Stimulated activated naive CD4-positive, alpha-beta T cell (primary cell): ENCODE results near the gene ASRGL1.
A peak's percentile ranks its signal among the peaks of the same experiment; 100 is the strongest.
"Not testable (repeated sequence)": the region's sequence is repeated elsewhere in the genome, so short reads cannot be mapped to it uniquely, and the experiment has no call there.

Experiments
- DNase-seq, 6 experiments: peaks; one replicate each; lab custom pipeline; 2025; lab: John Stamatoyannopoulos, UW

Gene ASRGL1

GRCh38 chr11:62337303-62338181, at the start of gene ASRGL1:
Gene ASRGL1, plus strand, starts transcription at chr11:62337448. Its CDS starts 530 bp downstream, at chr11:62337978.
- peak; percentile 41 to 77 (median 64) for DNase-seq

- no peak for DNase-seq
These were observed 41.7 kb upstream of the ASRGL1 start for GRCh38 chr11:62295504-62295903.

DNA sequence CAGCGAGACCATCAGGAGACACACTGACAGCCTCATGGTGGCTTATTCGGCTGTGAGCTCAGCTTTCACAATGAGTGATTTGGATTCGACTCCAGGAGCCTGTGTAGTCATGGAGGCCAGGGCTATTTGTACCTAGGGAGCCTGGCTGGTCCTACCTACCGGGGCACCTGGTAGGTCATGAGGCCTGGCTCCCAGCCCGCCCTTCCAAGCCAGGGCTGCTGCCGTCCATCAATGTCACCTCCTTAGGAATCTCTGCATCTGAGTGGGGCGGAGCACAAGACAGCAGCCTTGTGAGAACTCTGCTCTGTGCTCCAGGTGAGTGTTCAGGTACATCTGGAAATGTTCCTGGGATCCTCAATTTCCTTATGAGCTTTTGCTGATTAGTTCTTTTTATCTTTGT, 38.3 kb upstream of the ASRGL1 start, which contains the start of gene SCGB1D4:
Gene SCGB1D4 (minus strand): TSS at position 101 of the 400 bp plus-strand sequence. CDS start 65 bp downstream, at position 36.
- no peak for DNase-seq

DNA sequence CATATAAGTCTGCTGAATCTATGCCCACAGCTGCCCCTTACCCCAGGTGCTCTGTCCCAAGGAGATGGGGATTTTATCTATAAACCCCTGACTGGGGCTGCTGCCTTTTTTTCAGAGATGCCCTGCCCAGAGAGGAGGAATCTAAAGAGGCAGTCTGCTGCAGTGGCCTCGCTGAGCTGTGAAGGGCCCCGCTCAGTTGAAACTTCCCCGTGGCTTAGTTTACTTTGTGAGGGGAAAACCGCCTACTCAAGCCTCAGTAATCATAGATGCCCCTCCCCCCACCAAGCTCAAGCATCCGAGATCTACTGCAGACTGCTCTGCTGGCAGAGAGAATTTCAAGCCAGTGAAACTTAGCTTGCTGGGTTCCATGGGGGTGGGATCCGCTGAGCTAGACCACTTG, 31.0 kb upstream of the ASRGL1 start:
- no peak for DNase-seq

- no peak for DNase-seq
These were observed 29.3 kb upstream of the ASRGL1 start for GRCh38 chr11:62307950-62308349.

DNA sequence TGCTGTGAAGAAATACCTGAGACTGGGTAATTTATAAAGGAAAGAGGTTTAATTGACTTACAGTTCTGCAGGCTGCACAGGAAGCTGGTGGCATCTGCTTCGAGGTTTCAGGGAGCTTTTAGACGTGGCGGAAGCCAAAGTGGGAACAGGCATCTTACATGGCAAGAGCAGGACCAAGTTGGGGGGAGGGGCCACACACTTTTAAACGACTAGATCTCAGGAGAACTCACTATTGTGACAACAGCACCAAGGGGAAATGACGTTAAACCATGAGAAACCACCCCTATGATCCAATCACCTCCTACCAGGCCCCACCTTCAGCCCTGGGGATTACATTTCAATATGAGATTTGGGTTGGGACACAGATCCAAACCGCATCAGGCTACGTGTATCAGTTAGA, 27.3 kb upstream of the ASRGL1 start:
- no peak for DNase-seq

DNA sequence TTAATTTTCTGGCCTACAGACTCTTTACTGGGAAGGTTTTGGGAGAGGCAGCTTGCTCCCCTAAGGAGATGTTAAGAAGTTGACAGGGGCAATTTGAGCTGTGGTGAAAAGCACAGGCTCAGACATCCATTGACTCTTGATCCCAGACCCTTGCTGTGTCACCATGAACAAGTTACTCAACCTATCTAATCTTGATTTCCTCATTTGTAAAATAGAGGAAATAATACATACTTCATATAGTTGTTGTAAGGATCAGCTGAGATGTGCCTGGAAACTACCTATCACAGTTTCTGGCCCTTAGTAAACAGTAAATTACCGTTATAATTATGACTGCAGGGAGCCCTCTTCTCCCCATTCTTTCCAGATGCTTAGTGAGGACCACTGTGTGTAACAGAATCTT, 21.8 kb upstream of the ASRGL1 start:
- no peak for DNase-seq

- no peak for DNase-seq
These were observed 14.7 kb upstream of the ASRGL1 start for GRCh38 chr11:62322524-62322923.

DNA sequence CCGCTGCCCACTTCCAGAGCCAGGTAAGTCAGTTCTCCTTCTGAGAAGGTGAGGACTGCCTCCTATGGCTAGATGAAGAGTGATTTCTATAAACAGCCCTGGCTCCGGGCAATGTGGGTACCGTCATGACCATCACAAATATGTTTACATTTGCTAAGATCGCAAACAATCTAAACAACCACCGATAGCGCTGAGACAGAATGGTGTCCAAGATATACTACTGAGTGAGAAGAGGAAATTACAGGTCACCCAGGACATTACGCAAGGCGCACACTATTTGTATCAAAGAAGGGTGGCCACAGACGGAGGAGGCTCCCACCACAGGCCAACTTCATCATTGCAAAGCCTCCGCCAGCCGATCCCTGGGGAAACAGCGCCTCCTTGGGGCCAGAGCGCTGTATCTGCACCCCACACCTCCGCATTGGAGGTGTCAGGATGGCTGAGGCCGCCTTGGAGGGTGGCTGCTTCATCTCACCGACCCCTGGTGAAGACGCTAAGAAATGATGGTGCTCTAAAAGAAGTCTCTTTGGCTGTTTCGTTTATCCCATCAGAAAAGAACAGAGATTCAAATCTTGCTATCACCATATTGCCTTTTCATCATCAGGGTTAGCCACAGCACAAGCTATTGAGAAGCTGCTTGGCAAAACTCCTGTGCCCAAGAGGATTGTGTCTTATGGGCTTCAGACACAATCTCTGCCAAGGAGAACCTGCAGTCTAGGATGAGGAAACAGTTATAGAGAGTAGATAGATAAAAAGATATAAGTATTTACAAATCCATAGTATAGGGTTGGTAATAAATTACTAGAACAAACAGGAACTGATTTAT, 12.3 kb upstream of the ASRGL1 start:
- DNase-seq, result peak in 5 of 6 experiments; percentile 10 to 53 (median 37)

GRCh38 chr11:62325781-62326180, 11.5 kb upstream of the ASRGL1 start:
- not testable (repeated sequence) for DNase-seq

- not testable (repeated sequence) for DNase-seq
These were observed 10.5 kb upstream of the ASRGL1 start for GRCh38 chr11:62326719-62327118.

GRCh38 chr11:62327541-62327940, 9.7 kb upstream of the ASRGL1 start:
- not testable (repeated sequence) for DNase-seq

DNA sequence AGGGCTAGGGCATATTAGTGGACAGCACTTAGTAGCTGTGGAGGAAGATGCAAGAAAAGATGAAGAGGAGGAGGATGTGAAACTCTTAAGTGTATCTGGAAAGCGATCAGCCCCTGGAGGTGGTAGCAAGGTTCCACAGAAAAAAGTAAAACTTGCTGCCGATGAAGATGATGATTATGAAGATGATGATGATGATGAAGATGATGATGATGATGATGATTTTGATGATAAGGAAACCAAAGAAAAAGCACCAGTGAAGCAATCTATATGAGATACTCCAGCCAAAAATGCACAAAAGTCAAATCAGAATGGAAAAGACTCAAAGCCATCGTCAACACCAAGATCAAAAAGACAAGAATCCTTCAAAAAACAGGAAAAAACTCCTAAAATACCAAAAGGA, 6.0 kb upstream of the ASRGL1 start:
- not testable (repeated sequence) for DNase-seq

DNA sequence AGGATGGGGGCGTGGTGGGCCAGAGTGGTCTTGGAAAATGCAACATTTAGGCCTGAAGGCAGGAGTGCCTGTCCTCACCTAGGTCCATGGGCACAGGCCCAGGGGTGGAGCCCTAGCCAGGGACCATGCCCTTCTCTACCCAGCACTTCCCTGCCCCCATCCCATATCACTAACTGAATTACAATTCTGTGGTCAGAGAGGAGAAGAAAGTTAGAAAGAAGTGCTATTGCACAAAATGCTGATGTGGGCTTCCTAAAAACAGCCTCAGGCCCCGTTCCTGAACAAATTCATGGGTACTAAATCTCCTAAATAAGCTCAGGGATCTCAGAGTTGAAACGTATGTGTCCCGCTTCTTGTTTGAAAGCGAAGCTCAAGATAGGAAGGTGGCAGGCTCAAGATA, 3.5 kb upstream of the ASRGL1 start:
- DNase-seq, result no peak

DNA sequence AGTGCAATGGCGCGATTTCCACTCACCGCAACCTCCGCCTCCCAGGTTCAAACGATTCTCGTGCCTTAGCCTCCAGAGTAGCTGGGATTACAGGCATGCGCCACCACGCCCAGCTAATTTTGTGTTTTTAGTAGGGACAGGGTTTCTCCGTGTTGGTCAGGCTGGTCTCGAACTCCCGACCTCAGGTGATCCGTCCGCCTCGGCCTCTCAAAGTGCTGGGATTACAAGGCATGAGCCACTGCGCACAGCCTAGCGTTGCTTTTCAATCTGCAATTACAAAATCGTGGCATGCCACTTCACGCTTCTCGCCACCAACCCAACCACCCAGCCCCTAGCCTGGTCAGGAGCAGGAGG, 322 bp upstream of the ASRGL1 start:
- DNase-seq, result not testable (repeated sequence)

GRCh38 chr11:62338218-62338617, 970 bp downstream of the ASRGL1 start:
- DNase-seq, result no peak

- DNase-seq, result peak in 5 of 6 experiments; percentile 8 to 49 (median 47)
These were observed 3.1 kb downstream of the ASRGL1 start for GRCh38 chr11:62340269-62340901.

GRCh38 chr11:62341588-62341987, 4.3 kb downstream of the ASRGL1 start:
- no peak for DNase-seq

- not testable (repeated sequence) for DNase-seq
These were observed 6.5 kb downstream of the ASRGL1 start for GRCh38 chr11:62343646-62344190.

GRCh38 chr11:62344210-62344609, 7.0 kb downstream of the ASRGL1 start:
- DNase-seq, result no peak

GRCh38 chr11:62345861-62346260, 8.6 kb downstream of the ASRGL1 start:
- DNase-seq, result no peak
